ENCODE results near the gene CSE1L.
"Not testable (repeated sequence)": the region's sequence is repeated elsewhere in the genome, so short reads cannot be mapped to it uniquely, and the experiment has no call there.

The CSE1L gene

DNA sequence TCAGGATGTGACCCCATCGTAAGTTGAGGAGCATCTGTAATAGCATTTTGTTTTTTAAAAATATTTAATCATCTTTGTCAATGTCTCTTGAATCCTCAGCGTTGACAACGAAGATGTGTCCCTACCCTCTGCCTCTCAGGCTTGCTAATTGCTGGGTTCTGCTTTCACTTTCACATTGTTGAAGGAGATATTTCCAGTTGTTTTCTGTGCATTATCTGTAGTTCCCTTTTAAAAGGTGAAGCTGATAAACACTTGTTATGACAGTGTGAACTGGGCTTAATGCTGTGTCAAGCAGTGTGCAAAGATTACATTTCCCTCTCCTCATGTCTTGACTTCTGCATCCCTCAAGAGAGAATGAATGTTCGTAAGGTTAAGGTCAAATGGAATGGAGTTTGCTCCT is 54.9 kb downstream of the CSE1L start:
- no peak overlapping the region for H3K4me3 ChIP-seq (ENCODE audit: low read depth, low read length)
- no peak for DNase-seq (ENCODE audit: low read depth)
- TF ChIP-seq MAX (IDR thresholded peaks at IDR 0.05; ENCODE audit: low read depth, low read length): no peak

GRCh38 chr20:49103019-49103418 is 56.9 kb downstream of the CSE1L start:
- no peak overlapping the region for H3K4me3 ChIP-seq (ENCODE audit: low read depth, low read length)
- TF ChIP-seq CTCF (IDR thresholded peaks at IDR 0.05; ENCODE audit: low read depth, low read length): no peak
- TF ChIP-seq MAX (IDR thresholded peaks at IDR 0.05; ENCODE audit: low read depth, low read length): no peak
- TF ChIP-seq MYC (IDR thresholded peaks at IDR 0.05; ENCODE audit: low read depth, low read length): no peak
- no peak for TF ChIP-seq POLR2A (IDR thresholded peaks at IDR 0.05; ENCODE audit: extremely low read depth, insufficient read length)
- DNase-seq (ENCODE audit: low read depth): no peak

- TF ChIP-seq CTCF (IDR thresholded peaks at IDR 0.05; ENCODE audit: low read depth, low read length) (no peak), MAX (IDR thresholded peaks at IDR 0.05; ENCODE audit: low read depth, low read length) (no peak), MYC (IDR thresholded peaks at IDR 0.05; ENCODE audit: low read depth, low read length) (no peak), POLR2A (IDR thresholded peaks at IDR 0.05; ENCODE audit: extremely low read depth, insufficient read length) (no peak)
- H3K4me3 ChIP-seq (ENCODE audit: low read depth, low read length): no peak overlapping the region
- DNase-seq (ENCODE audit: low read depth): no peak
These were observed 57.7 kb downstream of the CSE1L start for GRCh38 chr20:49103647-49104364.

DNA sequence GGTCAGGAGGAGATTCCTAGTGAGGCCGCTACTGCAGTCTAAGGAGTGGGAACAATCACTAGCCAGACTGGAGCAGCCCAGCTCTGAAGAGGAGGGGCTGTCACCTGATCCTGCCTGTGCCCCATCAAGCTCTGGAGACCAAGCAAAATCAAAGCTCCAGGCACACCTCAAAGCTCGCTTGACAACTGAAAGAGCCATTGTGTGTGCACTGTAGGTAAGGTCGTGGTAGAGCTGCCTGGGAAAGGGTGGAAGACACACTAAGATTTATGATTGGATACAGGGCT is 58.2 kb downstream of the CSE1L start:
- peak; percentile 6 for TF ChIP-seq POLR2A (IDR thresholded peaks at IDR 0.05; ENCODE audit: extremely low read depth, insufficient read length)
- TF ChIP-seq CTCF (IDR thresholded peaks at IDR 0.05; ENCODE audit: low read depth, low read length): no peak
- no peak for DNase-seq (ENCODE audit: low read depth)
- no peak overlapping the region for H3K4me3 ChIP-seq (ENCODE audit: low read depth, low read length)

DNA sequence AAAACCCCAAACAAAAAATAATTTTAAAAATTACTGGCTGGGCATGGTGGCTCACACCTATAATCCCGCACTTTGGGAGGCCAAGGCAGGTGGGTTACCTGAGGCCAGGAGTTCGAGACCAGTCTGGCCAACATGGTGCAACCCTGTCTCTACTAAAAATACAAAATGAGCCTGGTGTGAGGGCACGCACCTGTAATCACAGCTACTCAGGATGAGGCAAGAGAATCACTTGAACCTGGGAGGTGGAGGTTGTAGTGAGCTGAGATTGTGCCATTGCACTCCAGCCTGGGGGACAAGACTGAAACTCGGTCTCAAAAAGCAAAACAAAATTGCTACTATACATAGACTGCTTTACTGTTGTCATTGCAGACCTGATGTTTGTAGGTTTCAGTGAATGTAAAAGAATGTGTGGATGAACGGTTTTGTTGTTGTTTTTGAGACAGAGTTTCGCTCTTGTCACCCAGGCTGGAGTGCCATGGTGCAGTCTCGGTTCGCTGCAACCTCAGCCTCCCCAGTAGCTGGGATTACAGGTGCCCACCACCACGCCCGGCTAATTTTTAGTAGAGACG is 59.0 kb downstream of the CSE1L start:
- not testable (repeated sequence) for H3K4me3 ChIP-seq (ENCODE audit: low read depth, low read length); DNase-seq (ENCODE audit: low read depth)

- no peak overlapping the region for H3K4me3 ChIP-seq (ENCODE audit: low read depth, low read length)
- no peak for TF ChIP-seq MYC (IDR thresholded peaks at IDR 0.05; ENCODE audit: low read depth, low read length)
- DNase-seq (ENCODE audit: low read depth): no peak
These were observed 60.2 kb downstream of the CSE1L start for GRCh38 chr20:49106328-49106727.

DNA sequence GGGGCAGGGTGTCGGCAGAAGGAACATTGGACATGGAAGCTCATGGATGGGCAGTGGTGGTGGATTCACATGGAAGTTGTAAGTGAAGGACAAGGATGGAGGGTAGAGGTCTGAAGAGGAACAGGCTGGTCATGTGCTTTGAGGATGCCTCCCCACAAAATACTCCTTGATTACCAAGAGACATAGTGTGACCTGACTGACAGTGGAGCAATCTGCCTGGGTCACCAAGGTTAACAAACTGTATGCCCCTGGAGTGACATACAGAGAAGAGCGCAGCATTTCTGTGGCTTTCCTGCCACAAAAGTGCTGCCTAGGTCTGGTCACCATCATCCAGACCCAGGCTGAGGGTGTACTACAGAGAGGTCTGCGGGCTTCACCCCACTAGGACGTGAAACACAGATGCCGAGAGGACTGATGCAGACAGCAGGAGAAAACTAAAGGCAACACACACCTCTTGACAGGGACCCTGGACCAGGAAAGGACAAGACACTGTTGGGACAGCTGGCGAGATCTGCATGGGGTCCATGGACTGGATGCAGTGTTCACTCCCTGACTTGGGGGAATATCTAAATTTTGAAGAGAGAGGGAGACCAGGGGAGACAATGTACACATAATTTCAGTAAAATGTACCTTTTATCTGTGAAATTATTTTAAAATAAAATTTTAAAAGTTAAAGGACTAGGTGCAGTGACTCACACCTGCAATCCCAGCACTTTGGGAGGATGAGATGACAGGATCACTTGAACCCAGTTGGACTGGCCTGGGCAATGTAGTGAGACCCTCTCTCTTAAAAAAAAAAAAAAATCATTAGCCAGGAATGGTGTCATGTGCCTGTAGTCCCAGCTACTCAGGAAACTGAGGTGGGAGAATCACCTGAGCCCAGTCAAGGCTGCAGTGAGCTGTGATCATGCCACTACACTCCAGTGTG is 64.9 kb downstream of the CSE1L start:
- DNase-seq (ENCODE audit: low read depth): no peak
- no peak overlapping the region for H3K4me3 ChIP-seq (ENCODE audit: low read depth, low read length)
- no peak for TF ChIP-seq MYC (IDR thresholded peaks at IDR 0.05; ENCODE audit: low read depth, low read length)
- no peak for TF ChIP-seq CTCF (IDR thresholded peaks at IDR 0.05; ENCODE audit: low read depth, low read length)
- TF ChIP-seq MAX (IDR thresholded peaks at IDR 0.05; ENCODE audit: low read depth, low read length): no peak
- no peak for TF ChIP-seq POLR2A (IDR thresholded peaks at IDR 0.05; ENCODE audit: extremely low read depth, insufficient read length)

All from NB4 (cell line).